ENCODE measurements around the gene CELSR1.

Gene CELSR1

DNA sequence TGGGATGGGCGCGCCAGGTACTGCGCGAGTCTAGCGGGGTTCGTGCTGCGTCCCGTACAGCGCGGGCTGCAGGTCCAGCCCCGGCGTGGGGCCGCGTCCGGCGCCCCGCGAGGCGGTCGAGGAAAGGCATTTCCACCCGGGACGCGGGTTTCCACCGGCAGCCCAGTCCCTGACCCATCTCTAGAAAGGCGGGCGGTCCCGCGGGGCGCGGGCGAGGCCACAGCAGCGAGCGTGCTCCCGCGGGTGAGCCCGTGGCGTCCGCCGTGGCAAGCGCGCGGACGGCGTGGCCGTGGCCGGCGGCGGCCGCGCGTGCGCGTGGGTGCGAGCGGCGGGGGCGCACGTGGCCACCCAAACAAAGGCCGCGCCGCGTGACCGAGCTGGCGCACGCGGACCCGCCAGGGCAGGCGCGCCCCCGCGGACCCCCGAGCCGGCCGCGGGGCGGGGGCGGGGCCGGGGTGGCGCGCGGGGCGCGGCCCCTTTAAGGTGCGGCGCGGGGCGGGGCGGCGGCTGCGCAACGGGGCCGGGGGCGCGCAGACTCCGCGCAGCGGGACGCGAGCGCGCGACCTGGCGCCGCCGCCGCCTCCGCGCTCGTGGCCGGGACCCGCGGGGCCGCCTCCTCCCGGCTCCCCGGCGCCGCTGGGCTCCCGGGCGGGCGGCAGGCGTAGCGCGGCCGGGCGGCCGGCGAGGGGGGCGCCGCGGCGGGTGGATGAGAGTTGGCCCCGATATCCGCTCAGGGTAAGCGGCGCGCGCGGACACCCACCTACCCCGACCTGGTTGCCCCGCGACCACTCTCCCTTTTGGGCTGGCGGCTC, 39.3 kb upstream of the CELSR1 start:
- peak; percentile 83 for DNase-seq (ENCODE audit: low read depth, low spot score)

DNA sequence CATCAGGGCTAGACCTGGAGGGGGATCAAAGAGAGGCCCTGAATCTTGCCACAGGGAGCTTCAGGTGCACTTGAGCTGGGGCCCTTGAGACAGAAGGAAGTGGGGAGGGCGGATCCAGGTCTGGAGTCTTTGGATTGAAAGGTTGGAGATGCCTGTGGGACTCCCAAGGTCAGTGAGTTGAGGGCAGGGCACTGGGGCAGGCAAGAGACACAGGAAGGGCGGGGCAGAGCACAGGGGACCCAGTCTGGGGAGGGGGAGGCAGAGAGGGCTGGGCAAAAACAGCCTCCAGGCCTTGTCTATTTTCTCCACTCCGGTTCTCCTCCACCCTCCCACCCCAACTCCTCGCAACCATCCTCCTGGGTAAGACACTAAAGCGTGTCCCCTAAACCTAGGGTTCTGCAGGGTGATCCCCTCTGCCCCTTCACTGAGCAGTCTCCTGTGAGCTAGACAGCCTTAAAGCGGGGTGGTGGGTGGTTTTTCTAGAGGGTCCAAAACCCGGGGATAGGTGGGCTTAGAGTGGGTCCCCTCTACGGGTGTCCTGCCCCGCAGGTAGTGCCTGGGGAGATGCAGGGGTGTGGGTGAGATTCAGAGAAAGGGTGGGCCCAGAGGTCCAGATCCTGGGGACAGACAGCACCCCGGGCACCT, 38.6 kb upstream of the CELSR1 start:
- DNase-seq (ENCODE audit: low read depth, low spot score): no peak

DNA sequence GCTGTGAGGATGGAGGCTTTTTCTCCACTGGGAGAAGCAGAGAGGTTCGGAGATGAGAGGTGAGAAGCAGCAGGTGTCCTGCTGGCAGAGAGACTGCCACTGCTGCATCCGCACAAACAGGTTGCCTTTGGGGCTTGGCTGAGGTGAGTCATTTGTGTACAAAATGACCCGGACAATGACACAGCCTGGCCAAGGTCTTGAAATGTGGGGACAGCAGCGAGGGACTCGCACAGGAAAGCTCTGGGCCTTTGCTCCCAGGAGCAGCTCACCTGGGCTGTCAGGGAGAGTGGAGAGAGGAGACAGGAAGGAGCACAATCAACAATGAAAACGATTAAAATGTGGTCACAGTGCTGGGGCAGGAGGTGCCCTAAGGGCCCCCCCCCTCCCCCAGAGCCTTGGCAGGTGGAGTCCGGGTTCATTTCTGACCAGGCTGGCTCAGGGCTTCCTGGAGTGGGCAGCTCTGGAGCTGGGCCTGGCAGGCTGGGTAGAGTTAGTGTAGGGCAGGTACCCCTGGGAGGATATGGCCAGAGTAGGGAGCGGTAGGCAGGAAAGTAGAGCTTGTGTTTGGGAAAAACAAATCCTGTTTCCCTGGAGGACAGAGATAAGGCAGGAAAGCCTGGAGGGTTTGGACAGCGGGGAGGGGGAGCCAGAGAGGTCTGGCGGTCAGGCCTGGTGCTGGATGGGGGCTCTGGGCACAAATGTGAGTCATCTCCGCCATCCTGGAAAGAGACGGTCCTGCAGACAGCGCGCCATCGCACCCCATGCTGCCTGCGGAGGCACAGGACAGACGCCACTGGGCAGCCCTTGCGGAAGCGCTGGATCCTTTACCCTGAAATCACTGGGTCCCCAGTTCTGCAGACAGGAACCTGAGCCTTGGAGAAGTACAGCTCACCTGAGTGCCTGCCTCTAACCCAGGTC, 37.8 kb upstream of the CELSR1 start:
- DNase-seq (ENCODE audit: low read depth, low spot score): no peak

DNA sequence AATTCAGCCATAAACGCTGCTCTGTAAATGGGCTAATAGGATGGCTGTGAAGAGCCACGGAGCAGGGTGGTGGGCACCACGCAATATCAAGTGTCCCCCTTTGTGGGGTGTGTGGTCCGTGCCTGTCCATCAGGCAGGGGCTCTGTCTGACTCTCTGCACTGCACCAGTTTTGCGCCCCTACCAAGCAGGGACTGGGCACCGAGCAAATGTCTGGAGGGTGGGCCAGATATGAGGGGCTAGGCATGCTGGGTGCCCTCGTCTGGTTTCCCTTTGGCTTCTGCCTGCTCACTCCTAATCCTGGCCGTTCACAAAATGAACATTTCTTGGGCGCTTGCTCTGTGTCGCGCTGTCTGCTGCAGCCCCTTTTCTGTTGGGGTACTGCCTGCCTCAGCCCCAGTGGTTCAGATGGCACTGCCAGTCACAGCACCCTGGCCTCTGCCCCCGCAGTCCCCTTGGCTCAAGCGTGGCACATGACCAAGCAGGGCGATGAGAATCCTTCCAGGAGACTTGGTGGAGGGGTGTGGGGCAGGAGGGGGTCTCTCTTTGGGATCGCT, 37.1 kb upstream of the CELSR1 start:
- DNase-seq (ENCODE audit: low read depth, low spot score): no peak

DNA sequence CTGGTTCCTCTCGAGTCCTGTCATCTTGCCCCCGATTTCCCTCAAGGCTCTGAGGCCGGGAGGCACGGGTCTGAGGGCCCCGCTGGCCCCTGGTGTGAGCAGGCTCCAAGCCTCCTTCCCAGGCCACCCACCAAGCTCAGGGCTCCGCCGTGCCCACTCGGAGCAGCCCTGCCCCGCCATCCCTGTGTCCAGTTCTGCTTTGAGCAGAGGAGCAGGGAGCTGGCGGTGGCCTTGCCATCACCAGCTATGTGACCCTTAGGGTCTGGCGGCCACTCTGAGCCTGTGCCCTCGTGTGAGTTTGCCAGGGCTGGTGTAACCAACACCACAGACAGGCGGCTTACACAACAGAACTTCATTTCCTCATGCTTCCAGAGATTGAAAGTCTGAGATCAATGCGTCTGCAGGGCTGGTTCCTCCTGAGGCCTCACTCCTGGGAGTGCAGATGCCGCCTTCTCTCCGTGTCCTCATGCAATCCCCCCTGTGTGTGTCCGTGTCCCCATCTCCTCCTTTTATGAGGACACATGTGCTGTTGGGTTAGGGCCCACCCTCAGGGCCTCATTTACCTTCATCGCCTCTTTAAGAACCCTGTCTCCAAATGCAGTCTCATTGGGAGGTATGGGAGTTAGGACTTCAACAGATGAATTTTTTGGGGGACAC, 36.5 kb upstream of the CELSR1 start:
- no peak for DNase-seq (ENCODE audit: low read depth, low spot score)

GRCh38 chr22:46572911-46573780, 35.7 kb upstream of the CELSR1 start:
- DNase-seq (ENCODE audit: low read depth, low spot score): no peak

DNA sequence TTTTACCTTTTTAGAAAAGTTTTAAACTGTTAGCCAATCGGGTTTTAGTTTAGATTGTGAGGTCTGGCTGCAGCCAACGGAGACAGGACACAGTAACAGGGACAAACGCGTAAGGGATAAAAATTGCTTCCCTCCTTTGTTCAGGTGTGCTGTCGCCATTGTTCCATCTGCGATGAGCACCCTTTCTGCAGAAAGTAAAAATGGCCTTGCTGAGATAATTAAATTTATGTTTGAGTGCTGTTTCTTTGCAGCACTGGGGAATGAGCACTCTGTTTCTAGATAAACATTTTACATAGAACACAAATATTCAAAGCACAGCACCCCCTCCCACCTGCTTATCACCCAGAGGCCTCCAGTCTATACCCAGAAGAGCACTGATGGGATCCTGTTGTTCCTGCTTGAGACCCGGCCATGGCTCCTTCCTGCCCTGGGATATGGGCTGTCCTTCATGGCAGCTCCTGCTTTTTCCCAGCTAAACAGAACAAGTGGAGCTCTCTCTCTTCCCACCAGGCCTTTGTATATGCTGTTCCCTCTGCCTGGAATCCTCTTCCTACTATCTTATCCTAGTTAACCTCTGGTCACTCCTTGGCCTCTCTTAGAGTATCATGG, 34.3 kb upstream of the CELSR1 start:
- DNase-seq (ENCODE audit: low read depth, low spot score): no peak

GRCh38 chr22:46569848-46570695, 32.7 kb upstream of the CELSR1 start:
- no peak for DNase-seq (ENCODE audit: low read depth, low spot score)

DNA sequence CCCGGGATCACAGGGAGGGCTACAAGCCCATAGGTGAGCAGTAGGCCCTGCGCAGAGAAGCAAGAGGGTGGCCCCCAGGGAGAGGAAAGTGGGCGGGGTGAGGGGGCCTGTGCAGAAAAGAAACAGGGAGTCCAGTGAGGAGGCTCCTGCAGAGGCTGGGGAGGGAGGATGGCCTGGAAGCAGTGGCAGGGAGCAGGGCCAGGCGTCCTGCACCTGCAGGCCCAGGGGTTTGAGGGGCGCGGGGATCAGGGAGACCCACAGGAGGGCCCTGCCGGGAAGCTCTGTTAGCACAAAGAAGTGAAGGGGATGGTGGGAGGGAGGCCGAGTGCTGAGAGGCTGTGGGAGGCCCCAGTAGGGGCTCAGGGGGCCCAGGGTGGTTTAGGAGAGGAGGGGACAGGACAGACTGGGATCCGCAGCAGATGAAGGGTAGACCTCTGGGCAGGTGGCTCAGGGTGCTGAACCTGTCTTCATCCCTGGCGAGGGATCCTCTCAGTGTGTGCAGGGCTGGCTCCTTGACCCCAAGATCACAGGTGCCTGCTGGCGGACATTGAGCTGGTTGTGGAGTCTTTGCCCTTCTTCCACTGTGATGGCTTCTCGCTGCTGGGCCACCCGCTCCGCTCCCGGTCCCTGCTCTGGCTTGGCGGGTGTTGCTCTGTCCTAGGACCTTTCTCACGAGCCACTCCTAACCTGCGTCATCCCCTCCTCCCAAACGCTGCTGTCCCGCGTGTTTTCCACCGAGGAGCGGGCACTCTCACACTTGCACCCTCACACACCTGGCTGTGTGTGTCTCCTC, 31.8 kb upstream of the CELSR1 start:
- no peak for DNase-seq (ENCODE audit: low read depth, low spot score)

- DNase-seq (ENCODE audit: low read depth, low spot score): no peak
Observed at GRCh38 chr22:46568102-46568809, 30.8 kb upstream of the CELSR1 start.

- DNase-seq (ENCODE audit: low read depth, low spot score): no peak
Observed at GRCh38 chr22:46567471-46567870, 30.1 kb upstream of the CELSR1 start.

DNA sequence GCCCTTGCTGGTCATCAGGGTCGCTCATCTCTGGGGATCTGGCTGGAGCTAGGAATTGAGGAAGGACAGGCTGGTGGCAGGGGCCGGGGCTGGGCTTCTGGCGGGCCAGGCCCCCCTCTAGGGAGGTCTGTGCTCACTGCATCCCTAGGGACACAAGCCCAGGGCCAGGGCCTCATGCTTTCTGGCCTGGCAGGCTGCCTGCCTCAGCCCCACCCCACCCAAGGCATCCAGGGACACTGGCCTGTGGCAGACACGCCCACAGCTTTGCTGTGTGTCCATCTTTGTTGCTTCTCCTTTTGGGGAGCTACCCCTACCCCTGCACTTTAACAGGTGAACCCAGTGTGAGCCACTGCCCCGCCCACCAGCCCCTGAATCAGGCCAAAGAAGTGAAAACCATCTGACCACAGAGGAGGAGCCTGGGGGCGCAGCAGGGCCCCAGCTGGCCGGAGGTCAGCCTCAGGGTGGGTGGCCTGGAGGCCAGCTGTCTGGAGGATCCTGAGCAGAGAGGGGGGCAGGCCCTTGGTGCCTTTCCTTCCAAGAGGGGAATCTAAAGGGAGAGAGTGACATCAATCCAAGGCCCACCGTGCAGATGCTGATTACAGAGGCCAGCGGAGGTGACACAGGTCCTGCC, 26.8 kb upstream of the CELSR1 start:
- DNase-seq (ENCODE audit: low read depth, low spot score): no peak

DNA sequence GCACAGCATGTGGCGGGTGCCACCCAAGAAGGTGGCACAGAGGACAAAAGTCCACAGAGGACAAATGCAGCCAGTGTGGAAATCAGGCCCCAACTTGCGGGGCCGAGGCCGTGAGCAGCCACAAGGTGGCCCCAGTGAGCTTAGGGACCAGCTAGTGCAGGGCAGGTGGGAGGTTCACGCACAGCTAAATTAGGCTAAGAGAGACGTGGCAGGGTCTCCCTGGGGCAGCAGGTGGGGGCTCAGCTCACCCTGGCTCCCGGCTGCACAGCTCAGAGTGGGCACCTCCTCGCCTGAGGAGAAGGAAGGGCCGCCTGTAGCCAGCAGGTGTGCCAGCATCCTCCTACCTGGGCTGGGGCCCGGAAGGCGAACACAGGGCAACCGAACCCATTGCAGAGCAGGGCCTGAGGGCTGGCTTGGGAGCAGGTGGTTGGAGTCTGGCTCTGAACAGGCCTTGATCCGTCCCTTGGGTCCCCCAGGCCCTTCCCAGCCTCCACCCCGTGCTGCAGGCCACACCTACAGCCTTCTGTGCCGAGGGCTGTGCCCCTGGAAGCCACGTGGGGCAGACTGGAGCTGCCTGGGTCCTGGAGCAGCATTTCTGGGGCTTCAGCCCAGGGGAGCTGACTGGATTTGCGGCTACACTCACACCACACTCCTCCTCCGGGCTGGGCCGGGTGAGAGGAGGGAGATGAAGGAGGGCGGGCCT, 26.1 kb upstream of the CELSR1 start:
- DNase-seq (ENCODE audit: low read depth, low spot score): peak; percentile 72

DNA sequence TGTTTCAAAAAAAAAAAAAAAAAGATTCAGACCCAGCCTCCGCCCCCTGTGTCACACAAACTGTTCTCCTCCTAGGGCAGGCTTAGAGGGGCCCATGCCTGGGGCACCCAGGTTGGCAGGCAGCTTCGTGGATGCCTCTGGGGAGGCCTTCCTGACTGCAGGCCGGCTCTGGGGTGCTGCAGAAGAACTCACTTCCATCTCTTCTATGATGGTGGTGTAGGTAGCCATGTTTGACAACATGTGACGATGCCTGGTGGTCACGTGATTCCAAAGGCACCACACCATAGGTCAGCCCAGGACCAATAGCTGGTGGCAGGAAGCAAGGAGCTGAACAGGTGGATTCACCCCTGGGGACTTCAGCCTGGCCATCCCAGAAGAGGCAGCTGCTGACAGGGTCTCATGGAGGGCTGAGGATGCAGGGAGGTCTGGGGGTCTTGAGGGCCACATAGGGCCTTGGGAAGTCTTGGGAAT, 24.1 kb upstream of the CELSR1 start:
- DNase-seq (ENCODE audit: low read depth, low spot score): no peak

- no peak for DNase-seq (ENCODE audit: low read depth, low spot score)
Observed at GRCh38 chr22:46560696-46561295, 23.4 kb upstream of the CELSR1 start.

All from astrocyte of the hippocampus (primary cell).